Limb (tissue), 2 donors: Measurements from ENCODE around the gene CTLA4.
A peak's percentile ranks its signal among the peaks of the same experiment; 100 is the strongest.
"Not testable (repeated sequence)": the region's sequence is repeated elsewhere in the genome, so short reads cannot be mapped to it uniquely, and the experiment has no call there.

Source experiments
- DNase-seq, 2 donors: peaks; one replicate each; pipeline ENCODE4 v3.0.0-alpha.2; 2016; ENCODE audit errors: extremely low spot score in 2 of 2

The CTLA4 gene

GRCh38 chr2:203857656-203858055 is 9.9 kb upstream of the CTLA4 start:
- no peak for DNase-seq

GRCh38 chr2:203858176-203858575 is 9.4 kb upstream of the CTLA4 start:
- no peak for DNase-seq

- no peak for DNase-seq
Measured at GRCh38 chr2:203859030-203859789, 8.4 kb upstream of the CTLA4 start.

GRCh38 chr2:203861197-203861596 is 6.4 kb upstream of the CTLA4 start:
- DNase-seq: no peak

GRCh38 chr2:203861607-203862006 is 6.0 kb upstream of the CTLA4 start:
- no peak for DNase-seq

GRCh38 chr2:203869223-203870042 is 1.9 kb downstream of the CTLA4 start:
- no peak for DNase-seq

GRCh38 chr2:203870481-203870880 is 2.9 kb downstream of the CTLA4 start:
- DNase-seq: no peak

- DNase-seq: no peak
Measured at GRCh38 chr2:203870941-203871340, 3.4 kb downstream of the CTLA4 start.

- no peak for DNase-seq
Measured at GRCh38 chr2:203871371-203871983, 3.9 kb downstream of the CTLA4 start.

- no peak for DNase-seq
Measured at GRCh38 chr2:203873461-203873860, 5.9 kb downstream of the CTLA4 start.

GRCh38 chr2:203873921-203874631 is 6.5 kb downstream of the CTLA4 start:
- DNase-seq: no peak

- DNase-seq: no peak
Measured at GRCh38 chr2:203875471-203875870, 7.9 kb downstream of the CTLA4 start.

GRCh38 chr2:203876328-203876727 is 8.8 kb downstream of the CTLA4 start:
- peak in 1 of 2 donors; percentile 26 for DNase-seq

- no peak for DNase-seq
Measured at GRCh38 chr2:203878063-203878462, 10.5 kb downstream of the CTLA4 start.

GRCh38 chr2:203880557-203881125 is 13.1 kb downstream of the CTLA4 start:
- DNase-seq: no peak

GRCh38 chr2:203881185-203881584 is 13.6 kb downstream of the CTLA4 start:
- DNase-seq: not testable (repeated sequence)

GRCh38 chr2:203882551-203882950 is 15.0 kb downstream of the CTLA4 start:
- no peak for DNase-seq

- DNase-seq: no peak
Measured at GRCh38 chr2:203886661-203887151, 19.1 kb downstream of the CTLA4 start.

- peak in 1 of 2 donors; percentile 33 for DNase-seq
Measured at GRCh38 chr2:203887677-203888076, 20.1 kb downstream of the CTLA4 start.

- no peak for DNase-seq
Measured at GRCh38 chr2:203889542-203889941, 22.0 kb downstream of the CTLA4 start.

- DNase-seq: no peak
Measured at GRCh38 chr2:203889944-203890343, 22.4 kb downstream of the CTLA4 start.
